CD4-positive, CD25-positive, alpha-beta regulatory T cell (primary cell): ENCODE data around the gene MAPK8. TPM values are rescaled to one million over a fixed set of nuclear protein-coding genes. Genes with fewer than 3 reads are reported as not detected.

Source experiments
- ATAC-seq, 2 donors: fragments of 150-1000 bp; cut with Tn5 transposase; one replicate each; pipeline ENCODE4 v1.10.0; 2021; ENCODE audit warnings: low read depth in 2 of 2, moderate number of reproducible peaks in 2 of 2, moderate library complexity in 1 of 2
- DNase-seq, 3 donors: peaks; one replicate each; pipeline versions ENCODE4 v3.0.0 to v3.0.0-alpha.2; 2012 to 2022; ENCODE audit warnings: mixed read lengths in 1 of 3
- H3K27ac ChIP-seq: one replicate; pipeline ENCODE4 v1.7.0; 2013; ENCODE audit warnings: mild to moderate bottlenecking, low read length; ENCODE audit not compliant: insufficient read depth, poor library complexity, severe bottlenecking
- H3K27me3 ChIP-seq: one replicate; pipeline ENCODE4 v1.7.0; 2013; ENCODE audit warnings: low read length; ENCODE audit not compliant: control insufficient read depth, insufficient read depth
- H3K36me3 ChIP-seq: one replicate; pipeline ENCODE4 v1.7.0; 2013; ENCODE audit warnings: mild to moderate bottlenecking, low read length, moderate library complexity; ENCODE audit not compliant: control insufficient read depth, insufficient read depth
- H3K4me1 ChIP-seq: 2 replicates; pipeline ENCODE4 v1.7.0; 2013; ENCODE audit warnings: mild to moderate bottlenecking, low read length; ENCODE audit not compliant: insufficient read depth, control insufficient read depth, poor library complexity, severe bottlenecking
- H3K4me3 ChIP-seq: one replicate; pipeline ENCODE4 v1.7.0; 2013; ENCODE audit warnings: low read depth, mild to moderate bottlenecking, low read length, moderate library complexity
- H3K9me3 ChIP-seq, 2 experiments: 1 replicate in 1 of 2; 2 replicates in 1 of 2; pipeline ENCODE4 v1.7.0; 2013; ENCODE audit warnings: low read length in 2 of 2, mild to moderate bottlenecking in 1 of 2, moderate library complexity in 1 of 2; ENCODE audit not compliant: control insufficient read depth in 2 of 2
- H3K27ac Mint-ChIP-seq, 3 donors: one replicate each; pipeline ENCODE4 v1.8.0; 2020 to 2022; ENCODE audit warnings: mild to moderate bottlenecking in 3 of 3, mixed read lengths in 3 of 3, moderate library complexity in 2 of 3
- H3K27me3 Mint-ChIP-seq: one replicate; pipeline ENCODE4 v1.8.0; 2022; ENCODE audit warnings: mild to moderate bottlenecking, mixed read lengths
- H3K36me3 Mint-ChIP-seq: one replicate; pipeline ENCODE4 v1.8.0; 2020; ENCODE audit warnings: mixed read lengths
- H3K4me1 Mint-ChIP-seq, 4 donors: one replicate each; pipeline ENCODE4 v1.8.0; 2020 to 2022; ENCODE audit warnings: mixed read lengths in 4 of 4, mild to moderate bottlenecking in 1 of 4
- H3K4me3 Mint-ChIP-seq, 4 donors: one replicate each; pipeline ENCODE4 v1.8.0; 2020 to 2022; ENCODE audit warnings: mild to moderate bottlenecking in 4 of 4, mixed read lengths in 4 of 4, moderate library complexity in 3 of 4
- H3K9me3 Mint-ChIP-seq, 7 donors: one replicate each; pipeline ENCODE4 v1.8.0; 2020 to 2022; ENCODE audit warnings: mixed read lengths in 7 of 7, mild to moderate bottlenecking in 3 of 7, moderate library complexity in 2 of 7
- polyA plus RNA-seq, 4 donors: library from polyadenylated mRNA; unstranded; fragments of 300-500 nt; fragmentation: Illumina TruSeq; gene quantifications; one replicate each; pipeline ENCODE4 v1.2.3, GENCODE V29; 2021
- total RNA-seq: library from RNA; stranded (reverse); gene quantifications from one replicate; pipeline ENCODE4 v1.2.3, GENCODE V29; 2022

The MAPK8 gene
- total and polyA plus RNA-seq, 5 donors from 2014 or later = 19.8 to 34.5 (median 22.9) TPM

- Mint-ChIP-seq H3K27ac (no peak overlapping the region), H3K27me3 (no peaks in the 10 kb centered on the region), H3K4me3 (no peak overlapping the region), H3K36me3 (no peaks in the 10 kb centered on the region), H3K4me1 (peaks cover 17 to 21% (median 20%) of the 10 kb centered on the region in 4 donors), H3K9me3 (no peaks in the 10 kb centered on the region)
- Histone ChIP-seq H3K27me3 (no peaks in the 10 kb centered on the region), H3K4me3 (no peak overlapping the region), H3K4me1 (no peaks in the 10 kb centered on the region), H3K27ac (no peak overlapping the region), H3K9me3 (no peaks in the 10 kb centered on the region), H3K36me3 (no peaks in the 10 kb centered on the region)
- no peak for ATAC-seq
- no peak for DNase-seq
Measured at GRCh38 chr10:48365668-48366067, 59.2 kb downstream of the MAPK8 start.

DNA sequence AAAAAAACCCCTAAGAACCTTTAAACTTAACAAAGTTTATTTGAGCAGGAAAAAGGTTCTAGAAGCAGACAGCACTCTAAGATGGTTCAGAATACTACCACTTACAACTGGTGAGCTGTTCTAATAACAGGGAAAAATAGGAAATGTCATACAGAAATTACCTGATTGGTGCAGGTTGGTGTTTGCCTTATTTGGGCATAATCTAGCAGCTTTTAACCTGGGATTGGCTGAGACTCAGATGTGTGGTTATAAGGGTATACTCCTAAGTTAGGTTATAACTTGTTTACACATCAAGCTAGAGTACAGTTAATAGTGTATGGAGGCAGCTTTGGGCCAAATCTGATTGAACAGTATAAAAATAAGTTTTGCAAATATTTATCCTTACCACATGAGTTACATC, 59.8 kb downstream of the MAPK8 start:
- H3K4me1 ChIP-seq = no peaks in the 10 kb centered on the region
- H3K9me3 ChIP-seq = no peaks in the 10 kb centered on the region
- H3K4me3 Mint-ChIP-seq = no peak overlapping the region
- no peaks in the 10 kb centered on the region for H3K36me3 ChIP-seq
- no peaks in the 10 kb centered on the region for H3K36me3 Mint-ChIP-seq
- H3K27ac ChIP-seq = no peak overlapping the region
- no peaks in the 10 kb centered on the region for H3K27me3 Mint-ChIP-seq
- H3K27me3 ChIP-seq = no peaks in the 10 kb centered on the region
- no peak overlapping the region for H3K27ac Mint-ChIP-seq
- ATAC-seq = no peak
- H3K4me1 Mint-ChIP-seq = peaks cover 17 to 21% (median 19%) of the 10 kb centered on the region in 4 donors
- no peak overlapping the region for H3K4me3 ChIP-seq
- no peak for DNase-seq
- no peaks in the 10 kb centered on the region for H3K9me3 Mint-ChIP-seq

DNA sequence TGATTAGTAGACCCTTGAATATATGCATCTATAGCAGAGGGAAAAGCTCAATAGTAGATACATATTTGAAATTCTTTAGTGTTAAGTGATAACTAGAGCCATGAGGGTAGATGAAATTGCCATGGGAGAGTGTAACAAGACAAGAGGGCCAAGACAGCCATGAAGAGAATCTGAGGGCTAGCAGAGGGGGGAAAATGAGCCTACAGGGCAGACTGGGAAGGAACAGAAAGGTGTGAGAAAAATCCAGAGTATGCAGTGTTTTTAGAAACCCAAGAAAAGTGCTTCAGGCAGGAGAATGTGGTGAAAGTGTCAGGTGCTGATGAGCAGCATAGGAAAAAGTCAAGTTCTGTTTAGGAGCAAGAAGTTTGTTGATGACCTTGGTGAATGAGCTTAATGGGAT, 63.0 kb downstream of the MAPK8 start:
- no peaks in the 10 kb centered on the region for H3K27me3 Mint-ChIP-seq

DNA sequence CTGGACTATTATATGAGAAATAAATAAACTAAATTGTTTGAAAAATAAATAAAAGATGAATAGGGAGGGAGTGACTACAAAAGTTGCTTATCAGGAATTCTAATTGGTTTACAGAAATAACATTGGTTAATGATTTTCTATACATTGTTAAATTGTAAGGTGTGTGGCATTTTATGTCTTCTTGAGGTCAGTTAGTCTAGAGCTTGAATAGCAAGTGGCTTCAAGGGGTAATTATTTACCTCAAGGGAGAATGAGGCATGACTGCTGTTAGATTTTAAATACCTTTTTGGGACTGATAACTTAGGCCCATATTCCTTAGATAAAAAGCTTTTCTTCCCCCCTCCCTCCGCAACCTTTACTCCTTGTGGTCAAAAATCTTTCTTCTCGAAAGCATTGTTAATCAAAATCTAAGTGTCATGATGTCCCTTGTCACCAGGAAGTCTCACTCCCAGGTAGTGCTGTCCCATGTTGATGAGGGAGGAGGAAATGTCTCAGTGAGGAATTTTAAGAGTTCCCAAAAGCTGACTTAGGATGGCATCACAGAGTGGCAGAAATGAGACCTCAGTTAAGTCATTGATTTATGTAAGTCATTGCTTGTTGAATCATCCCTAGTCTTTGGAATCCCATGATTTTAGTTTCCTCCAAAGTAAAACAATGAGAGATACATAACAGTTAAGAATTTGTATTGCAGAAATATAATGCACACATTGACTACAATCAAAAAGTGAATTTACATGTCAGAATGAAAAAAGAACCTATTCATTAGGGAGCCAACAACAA, 71.5 kb downstream of the MAPK8 start:
- H3K36me3 Mint-ChIP-seq = peaks cover 18% of the 10 kb centered on the region
- no peaks in the 10 kb centered on the region for H3K27me3 ChIP-seq
- H3K27me3 Mint-ChIP-seq = no peaks in the 10 kb centered on the region
- DNase-seq (no peak), ATAC-seq (no peak)
- peaks cover 0 to 19% (median 2%) of the 10 kb centered on the region in 7 donors for H3K9me3 Mint-ChIP-seq
- H3K27ac Mint-ChIP-seq = no peak overlapping the region
- peaks cover 5 to 12% of the 10 kb centered on the region in 2 experiments for H3K9me3 ChIP-seq
- H3K27ac ChIP-seq = no peak overlapping the region
- no peak overlapping the region for H3K4me3 ChIP-seq
- peaks cover 0 to 2% (median 0%) of the 10 kb centered on the region in 4 donors for H3K4me1 Mint-ChIP-seq
- H3K4me3 Mint-ChIP-seq = no peak overlapping the region
- no peaks in the 10 kb centered on the region for H3K4me1 ChIP-seq
- H3K36me3 ChIP-seq = no peaks in the 10 kb centered on the region

More for the DNA sequence above, 63.0 kb downstream of the MAPK8 start:
- Histone ChIP-seq H3K9me3 (no peaks in the 10 kb centered on the region), H3K4me3 (no peak overlapping the region), H3K36me3 (no peaks in the 10 kb centered on the region), H3K27me3 (no peaks in the 10 kb centered on the region), H3K27ac (no peak overlapping the region), H3K4me1 (no peaks in the 10 kb centered on the region)
- no peak for ATAC-seq
- H3K9me3 Mint-ChIP-seq = peaks cover 0 to 4% (median 0%) of the 10 kb centered on the region in 7 donors
- H3K4me1 Mint-ChIP-seq = peaks cover 0 to 14% (median 10%) of the 10 kb centered on the region in 4 donors
- no peak overlapping the region for H3K4me3 Mint-ChIP-seq
- no peak overlapping the region for H3K27ac Mint-ChIP-seq
- no peak for DNase-seq
- peaks cover 8% of the 10 kb centered on the region for H3K36me3 Mint-ChIP-seq

DNA sequence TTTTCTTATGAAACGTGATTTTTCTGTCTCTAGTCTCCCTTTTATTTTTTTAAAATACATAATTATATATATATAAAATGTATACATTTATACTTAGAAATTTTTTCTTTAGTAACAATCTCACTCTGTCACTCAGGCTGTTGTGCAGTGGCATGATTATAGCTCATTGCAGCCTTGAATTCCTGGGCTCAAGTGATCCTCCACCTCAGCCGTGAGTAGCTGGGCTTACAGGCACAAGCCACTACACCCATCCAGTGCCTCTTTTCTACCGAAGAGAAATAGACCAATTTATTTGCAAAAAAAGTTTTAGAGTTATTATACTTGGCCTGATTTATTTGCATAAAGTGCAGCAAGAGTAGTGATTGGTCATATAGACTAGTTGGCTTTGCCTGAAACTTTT, 72.2 kb downstream of the MAPK8 start:
- Histone ChIP-seq H3K36me3 (no peaks in the 10 kb centered on the region), H3K9me3 (peaks cover 5 to 12% of the 10 kb centered on the region in 2 experiments), H3K27ac (no peak overlapping the region), H3K27me3 (no peaks in the 10 kb centered on the region), H3K4me1 (no peaks in the 10 kb centered on the region), H3K4me3 (no peak overlapping the region)
- no peaks in the 10 kb centered on the region for H3K27me3 Mint-ChIP-seq
- H3K27ac Mint-ChIP-seq = no peak overlapping the region
- peaks cover 16% of the 10 kb centered on the region for H3K36me3 Mint-ChIP-seq
- H3K9me3 Mint-ChIP-seq = peaks cover 0 to 19% (median 3%) of the 10 kb centered on the region in 7 donors
- ATAC-seq = no peak
- H3K4me3 Mint-ChIP-seq = no peak overlapping the region
- H3K4me1 Mint-ChIP-seq = peaks cover 0 to 5% (median 0%) of the 10 kb centered on the region in 4 donors
- no peak for DNase-seq

- H3K9me3 Mint-ChIP-seq = peaks cover 0 to 9% (median 2%) of the 10 kb centered on the region in 7 donors
- H3K27me3 Mint-ChIP-seq = no peaks in the 10 kb centered on the region
- no peak for ATAC-seq
- Histone ChIP-seq H3K4me3 (no peak overlapping the region), H3K4me1 (no peaks in the 10 kb centered on the region), H3K36me3 (no peaks in the 10 kb centered on the region), H3K27ac (no peak overlapping the region), H3K27me3 (no peaks in the 10 kb centered on the region), H3K9me3 (peaks cover 5 to 12% of the 10 kb centered on the region in 2 experiments)
- no peak for DNase-seq
- peaks cover under 1 to 22% (median 16%) of the 10 kb centered on the region in 4 donors for H3K4me1 Mint-ChIP-seq
- H3K36me3 Mint-ChIP-seq = peaks cover 7% of the 10 kb centered on the region
- no peak overlapping the region for H3K4me3 Mint-ChIP-seq
- no peak overlapping the region for H3K27ac Mint-ChIP-seq
Measured at GRCh38 chr10:48381971-48382370, 75.5 kb downstream of the MAPK8 start.

- no peaks in the 10 kb centered on the region for H3K27me3 ChIP-seq
- ATAC-seq (no peak), DNase-seq (no peak)
- Mint-ChIP-seq H3K4me3 (no peak overlapping the region), H3K27ac (no peak overlapping the region), H3K36me3 (peaks cover 7% of the 10 kb centered on the region), H3K9me3 (peaks cover 0 to 9% (median 2%) of the 10 kb centered on the region in 7 donors), H3K27me3 (no peaks in the 10 kb centered on the region), H3K4me1 (peaks cover 9 to 29% (median 21%) of the 10 kb centered on the region in 4 donors)
- H3K4me1 ChIP-seq = no peaks in the 10 kb centered on the region
- H3K9me3 ChIP-seq = peaks cover 5 to 12% of the 10 kb centered on the region in 2 experiments
- H3K36me3 ChIP-seq = no peaks in the 10 kb centered on the region
- H3K27ac ChIP-seq = no peak overlapping the region
- no peak overlapping the region for H3K4me3 ChIP-seq
Measured at GRCh38 chr10:48382982-48383381, 76.5 kb downstream of the MAPK8 start.

DNA sequence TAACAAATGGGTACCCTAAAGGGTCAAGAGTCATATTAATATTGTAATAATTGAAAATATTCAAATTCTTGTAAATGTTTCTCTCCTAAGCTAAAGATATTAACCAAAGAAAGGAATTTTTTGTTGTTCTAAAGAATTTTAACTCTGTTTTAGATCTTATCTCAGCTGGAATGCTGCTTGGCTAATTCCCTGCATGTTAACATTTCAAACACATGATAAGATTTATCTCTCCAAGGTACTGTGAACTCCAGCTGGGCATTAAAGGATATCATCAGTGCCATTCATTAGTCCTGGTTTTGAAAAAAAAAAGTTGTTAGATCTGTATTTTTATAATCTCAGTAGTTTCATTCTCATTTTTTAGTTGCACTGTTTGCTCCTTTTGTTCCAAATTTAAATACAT, 76.9 kb downstream of the MAPK8 start:
- no peaks in the 10 kb centered on the region for H3K27me3 Mint-ChIP-seq
- Histone ChIP-seq H3K27me3 (no peaks in the 10 kb centered on the region), H3K9me3 (peaks cover 5 to 12% of the 10 kb centered on the region in 2 experiments), H3K27ac (no peak overlapping the region), H3K36me3 (no peaks in the 10 kb centered on the region), H3K4me1 (peaks cover under 1% of the 10 kb centered on the region), H3K4me3 (no peak overlapping the region)
- DNase-seq (no peak), ATAC-seq (no peak)
- no peak overlapping the region for H3K4me3 Mint-ChIP-seq
- H3K36me3 Mint-ChIP-seq = peaks cover 7% of the 10 kb centered on the region
- H3K9me3 Mint-ChIP-seq = peaks cover 0 to 9% (median 2%) of the 10 kb centered on the region in 7 donors
- H3K27ac Mint-ChIP-seq = peak overlapping the region in 1 of 3 donors; percentile 64
- H3K4me1 Mint-ChIP-seq = peaks cover 9 to 32% (median 24%) of the 10 kb centered on the region in 4 donors
